GM12892 (cell line): ENCODE data around the gene RSL24D1.

Experiments used
- POLR2A ChIP-seq: IDR thresholded peaks from 2 replicates; pipeline ENCODE4 v1.6.1; 2011; ENCODE audit warnings: low read depth, low read length, control low read depth
- TAF1 ChIP-seq: IDR thresholded peaks from 2 replicates; pipeline ENCODE4 v1.6.1; 2011; ENCODE audit warnings: low read depth, mild to moderate bottlenecking, control low read depth, low read length, borderline replicate concordance

GRCh38 chr15:55186331-55186730, 10.4 kb downstream of the RSL24D1 start:
- TF ChIP-seq TAF1, result no peak
- no peak for TF ChIP-seq POLR2A
